C4-2B (cell line): ENCODE measurements around the gene SLC38A5.

ENCODE experiments used
- CTCF ChIP-seq: fragments of 450-650 bp; conservative IDR thresholded peaks from 2 replicates; pipeline ENCODE4 v1.5.1; 2017; ENCODE audit warnings: mild to moderate bottlenecking
- ZFX ChIP-seq: fragments of 450-650 bp; IDR thresholded peaks from 2 replicates; pipeline ENCODE4 v1.6.1; 2017

GRCh38 chrX:48451708-48452107 is 18.4 kb downstream of the SLC38A5 start:
- TF ChIP-seq CTCF = no peak
- no peak for TF ChIP-seq ZFX
